ENCODE results near the gene TACO1.

TACO1 gene

GRCh38 chr17:63601439-63602371 lies 1.0 kb downstream of the TACO1 start:
- no peak for DNase-seq

DNA sequence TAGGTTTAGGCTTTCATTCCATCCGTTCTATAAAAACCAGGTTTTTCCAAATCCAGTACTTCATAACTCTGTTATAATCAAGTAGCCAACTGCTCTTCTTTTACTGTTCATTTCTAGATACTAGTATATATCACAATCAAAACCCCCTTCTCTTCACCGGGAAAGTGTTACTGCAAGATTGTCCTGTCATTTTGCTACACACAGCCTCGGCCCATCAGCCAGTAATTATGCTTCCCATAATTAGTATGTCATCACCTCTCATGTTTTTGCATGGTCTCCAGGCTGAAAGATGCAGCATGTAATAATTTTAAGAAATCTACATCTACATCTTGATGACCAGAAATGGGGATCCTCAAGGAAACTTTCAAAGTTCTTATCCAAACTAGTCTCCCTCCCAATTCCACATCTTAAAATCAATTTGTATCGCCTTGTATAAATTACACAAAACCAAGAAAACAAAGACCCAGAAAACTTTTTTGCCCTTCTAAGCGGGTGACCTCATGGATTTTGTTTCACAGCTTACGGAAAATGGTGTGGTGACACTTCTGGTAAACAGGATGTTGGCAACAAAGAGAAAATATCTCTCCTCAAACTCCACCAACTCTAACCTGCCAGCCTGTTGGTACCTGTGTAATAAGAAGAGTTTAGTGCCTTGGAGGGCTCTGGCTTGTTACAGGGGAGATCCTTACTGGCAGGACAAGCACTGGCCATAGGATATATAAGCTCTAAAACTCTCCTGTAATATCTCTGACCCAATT lies 9.3 kb downstream of the TACO1 start:
- peak; percentile 12 for DNase-seq

- DNase-seq: no peak
These were observed 10.2 kb downstream of the TACO1 start for GRCh38 chr17:63610854-63611253.

- no peak for DNase-seq
These were observed 10.7 kb downstream of the TACO1 start for GRCh38 chr17:63611354-63611753.

- no peak for DNase-seq
These were observed 13.0 kb downstream of the TACO1 start for GRCh38 chr17:63613663-63614062.

GRCh38 chr17:63621229-63621683 lies 20.6 kb downstream of the TACO1 start:
- no peak for DNase-seq

DNA sequence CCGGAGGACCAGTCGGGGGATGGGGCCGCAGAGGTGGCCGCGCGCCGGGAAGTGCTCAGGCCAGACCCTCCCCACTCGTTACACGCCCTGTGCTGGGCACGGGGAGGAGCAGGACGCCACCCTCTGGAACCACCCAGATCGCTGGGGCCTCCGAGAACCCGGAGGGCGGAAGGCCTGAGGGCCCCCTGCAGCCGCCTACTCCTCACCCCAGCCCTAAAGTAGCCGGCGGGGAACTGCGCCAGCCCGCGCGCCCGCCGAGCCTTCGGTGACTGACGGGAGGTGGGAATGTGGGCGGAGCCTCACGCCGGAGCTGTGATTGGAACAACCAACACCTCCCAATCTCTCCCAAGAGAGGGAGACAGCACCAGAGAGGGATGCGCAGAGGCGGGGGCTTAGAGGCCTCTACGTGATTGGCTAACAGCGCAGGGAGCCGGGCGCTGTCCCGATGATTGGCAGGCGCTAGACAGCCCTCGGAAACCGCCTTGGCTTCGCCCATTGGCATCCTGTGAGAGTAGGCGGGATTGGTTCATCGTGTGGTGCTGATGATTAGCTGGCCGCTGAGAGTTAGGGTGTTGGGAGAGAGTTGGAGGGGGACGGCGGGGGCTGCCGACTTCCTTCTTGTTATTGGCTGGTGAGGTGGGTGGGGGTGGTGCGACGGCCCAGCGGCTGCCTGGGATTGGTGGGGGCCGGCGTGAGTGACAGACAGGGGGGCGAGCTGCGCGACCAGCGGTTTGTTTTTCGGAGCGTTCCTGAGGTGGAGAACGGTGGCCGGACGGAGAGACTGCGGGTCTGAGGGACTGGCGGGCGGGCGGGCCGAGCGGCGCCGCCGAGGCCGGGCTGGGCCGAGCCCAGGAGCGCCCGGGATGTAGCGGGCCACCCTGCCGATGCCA lies 21.2 kb downstream of the TACO1 start, which contains the start of gene MAP3K3:
Gene MAP3K3 (plus strand): TSS at position 734 of the 890 bp plus-strand sequence. CDS start 343 bp downstream, outside the sequence.
- peak; percentile 97 for DNase-seq

DNA sequence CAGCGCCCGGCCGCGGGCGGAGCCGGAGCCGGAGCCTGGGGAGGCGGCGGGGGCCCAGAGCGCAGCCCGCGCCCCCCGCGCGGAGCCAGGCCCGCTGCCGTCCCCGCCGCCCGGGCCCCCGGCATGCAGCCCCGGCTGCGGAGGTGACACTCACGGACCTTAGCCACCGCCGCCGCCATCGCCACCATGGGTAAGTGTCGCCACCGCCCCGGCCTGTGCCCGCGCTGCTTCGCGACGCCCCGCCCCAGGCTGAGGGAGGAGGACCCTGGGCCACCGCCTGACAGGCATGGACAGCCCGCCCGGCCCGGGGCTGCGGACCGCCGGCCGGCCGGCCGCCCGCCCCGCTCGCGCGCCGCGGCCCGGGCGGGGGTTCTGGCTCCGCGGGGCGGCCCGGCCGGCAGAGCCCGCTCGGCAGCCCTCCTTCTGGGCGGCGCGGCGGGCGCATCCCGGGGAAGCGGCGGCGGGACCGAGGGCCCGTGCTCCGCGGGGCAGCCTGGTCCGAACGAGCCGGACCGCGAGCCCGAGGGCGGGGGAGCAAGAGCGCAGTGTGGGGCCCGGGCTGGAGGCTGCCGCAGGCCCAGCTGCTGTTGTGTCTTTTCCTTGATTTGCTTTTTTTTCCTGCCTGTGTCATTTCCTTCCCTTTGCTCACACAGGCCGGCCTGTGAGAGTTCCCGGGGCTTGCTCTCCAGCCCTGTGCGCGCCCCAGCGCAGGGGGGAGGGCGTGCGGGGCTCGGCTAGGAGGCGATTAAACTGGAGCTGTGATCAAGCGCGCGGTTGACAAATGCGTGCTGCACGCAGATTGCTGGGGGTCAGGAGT lies 22.1 kb downstream of the TACO1 start:
- peak; percentile 52 for DNase-seq

- no peak for DNase-seq
These were observed 23.3 kb downstream of the TACO1 start for GRCh38 chr17:63623786-63624530.

- DNase-seq: no peak
These were observed 23.8 kb downstream of the TACO1 start for GRCh38 chr17:63624531-63624880.

DNA sequence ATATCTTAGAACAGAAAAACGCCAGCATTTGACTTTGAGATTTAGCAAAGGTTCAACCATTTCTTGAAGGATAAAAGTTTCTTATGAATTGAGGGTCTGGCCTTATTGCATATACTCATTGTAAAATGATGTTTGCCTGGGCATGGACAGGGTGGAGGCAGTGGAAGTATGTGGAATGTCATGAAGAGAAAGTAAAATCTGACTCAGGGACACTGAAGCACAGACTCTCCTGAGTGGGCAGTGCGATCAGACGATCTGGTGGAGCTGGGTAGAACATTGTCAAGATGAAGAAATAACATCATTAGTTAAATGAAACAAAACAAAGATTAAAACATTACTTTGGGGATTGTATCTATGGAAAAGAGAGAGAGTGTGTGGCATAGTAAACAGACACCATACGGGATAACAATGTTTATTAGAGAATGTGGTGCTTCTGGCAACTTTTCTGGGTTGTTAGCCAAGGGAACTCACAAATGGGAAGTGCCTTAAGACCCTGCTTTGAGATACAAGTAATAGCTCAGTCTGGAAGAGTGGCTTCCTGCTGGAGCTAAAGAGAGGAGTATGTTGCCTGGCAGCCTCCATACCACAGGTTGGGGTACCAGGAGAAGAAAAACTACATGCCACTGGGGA lies 26.0 kb downstream of the TACO1 start:
- DNase-seq: no peak

- no peak for DNase-seq
These were observed 28.9 kb downstream of the TACO1 start for GRCh38 chr17:63629627-63630026.

GRCh38 chr17:63631062-63631461 lies 30.4 kb downstream of the TACO1 start:
- DNase-seq: no peak

GRCh38 chr17:63631626-63632025 lies 30.9 kb downstream of the TACO1 start:
- no peak for DNase-seq

DNA sequence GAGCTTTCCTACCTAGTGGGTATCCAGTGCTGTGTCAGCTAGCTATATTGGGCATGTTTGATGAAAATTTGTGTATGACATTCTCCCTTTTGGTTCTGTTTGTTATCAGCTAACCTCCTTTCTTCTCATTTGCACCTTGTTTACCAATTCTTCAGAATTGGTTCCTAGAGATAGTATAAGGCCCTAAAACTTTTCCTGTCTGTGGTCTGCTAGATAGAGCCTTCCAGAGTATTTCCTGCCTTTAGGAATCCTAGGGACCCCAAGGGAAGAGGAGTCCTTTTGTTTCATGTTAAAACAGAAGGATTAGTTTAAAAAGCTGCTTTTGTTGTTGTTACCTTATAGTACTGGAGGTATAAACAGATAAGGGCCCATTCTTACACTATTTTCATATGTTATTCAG lies 33.0 kb downstream of the TACO1 start:
- no peak for DNase-seq

- DNase-seq: no peak
These were observed 33.5 kb downstream of the TACO1 start for GRCh38 chr17:63634163-63634562.

DNA sequence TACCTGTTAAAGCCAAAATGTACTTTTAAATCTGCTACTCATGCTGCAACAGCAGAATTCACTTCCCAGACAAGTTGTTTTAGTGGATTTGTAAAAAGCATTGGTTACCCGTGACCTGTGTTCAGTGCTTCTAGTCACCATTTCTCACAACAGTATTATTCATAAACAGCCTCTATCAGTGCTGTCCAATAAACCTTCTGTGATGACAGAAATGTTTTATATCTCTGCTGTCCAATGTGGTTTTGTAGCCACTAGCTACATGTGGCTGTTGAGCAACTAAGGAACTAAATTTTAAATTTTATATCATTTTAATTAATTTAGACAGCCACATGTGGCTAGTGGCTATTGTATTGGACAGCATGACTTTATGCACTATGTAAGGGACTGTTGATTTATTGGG lies 34.1 kb downstream of the TACO1 start:
- DNase-seq: no peak

- no peak for DNase-seq
These were observed 34.6 kb downstream of the TACO1 start for GRCh38 chr17:63635290-63635689.

GRCh38 chr17:63635787-63636186 lies 35.1 kb downstream of the TACO1 start:
- DNase-seq: no peak

DNA sequence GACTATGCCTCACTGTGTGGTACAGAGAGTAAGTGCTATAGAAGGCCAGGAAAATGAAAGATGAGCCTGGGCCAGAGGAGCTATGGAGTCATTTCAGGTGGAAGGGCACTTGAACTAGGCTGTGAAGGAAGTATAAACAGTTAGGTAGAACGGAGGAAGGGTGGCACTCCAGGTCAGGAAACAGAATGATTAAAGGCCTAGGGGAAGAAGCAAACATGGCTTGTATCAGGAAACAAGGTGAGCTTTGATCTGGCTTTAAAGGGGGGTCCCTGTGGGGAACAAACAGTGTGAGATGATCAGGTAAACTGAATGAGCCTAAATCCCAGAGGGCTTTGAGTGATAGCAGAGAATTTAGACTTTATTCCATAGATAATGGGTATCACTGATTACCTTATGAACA lies 38.4 kb downstream of the TACO1 start:
- no peak for DNase-seq

DNA sequence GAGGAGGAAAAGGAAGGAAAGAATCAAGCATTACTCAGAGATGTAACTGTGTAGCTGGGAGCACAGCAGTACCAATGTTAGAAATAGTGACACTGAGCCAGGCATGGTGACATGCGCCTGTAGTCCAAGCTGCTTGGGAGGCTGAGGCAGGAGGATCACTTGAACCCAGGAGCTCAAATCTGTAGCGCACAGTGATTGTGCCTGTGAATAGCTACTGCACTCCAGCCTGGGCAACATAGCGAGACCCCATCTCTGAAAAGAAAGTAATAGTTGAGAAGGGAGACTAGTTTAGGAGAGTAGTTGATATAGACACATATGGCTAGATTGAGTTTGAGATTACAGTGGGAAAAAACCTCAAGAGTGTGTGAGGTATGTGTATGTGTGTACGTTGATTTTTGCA lies 39.3 kb downstream of the TACO1 start:
- no peak for DNase-seq
